ENCODE data around the gene DBI.

GRCh38 chr2:119371111-119371510, 4.3 kb downstream of the DBI start:
- TF ChIP-seq, protein P1, sequence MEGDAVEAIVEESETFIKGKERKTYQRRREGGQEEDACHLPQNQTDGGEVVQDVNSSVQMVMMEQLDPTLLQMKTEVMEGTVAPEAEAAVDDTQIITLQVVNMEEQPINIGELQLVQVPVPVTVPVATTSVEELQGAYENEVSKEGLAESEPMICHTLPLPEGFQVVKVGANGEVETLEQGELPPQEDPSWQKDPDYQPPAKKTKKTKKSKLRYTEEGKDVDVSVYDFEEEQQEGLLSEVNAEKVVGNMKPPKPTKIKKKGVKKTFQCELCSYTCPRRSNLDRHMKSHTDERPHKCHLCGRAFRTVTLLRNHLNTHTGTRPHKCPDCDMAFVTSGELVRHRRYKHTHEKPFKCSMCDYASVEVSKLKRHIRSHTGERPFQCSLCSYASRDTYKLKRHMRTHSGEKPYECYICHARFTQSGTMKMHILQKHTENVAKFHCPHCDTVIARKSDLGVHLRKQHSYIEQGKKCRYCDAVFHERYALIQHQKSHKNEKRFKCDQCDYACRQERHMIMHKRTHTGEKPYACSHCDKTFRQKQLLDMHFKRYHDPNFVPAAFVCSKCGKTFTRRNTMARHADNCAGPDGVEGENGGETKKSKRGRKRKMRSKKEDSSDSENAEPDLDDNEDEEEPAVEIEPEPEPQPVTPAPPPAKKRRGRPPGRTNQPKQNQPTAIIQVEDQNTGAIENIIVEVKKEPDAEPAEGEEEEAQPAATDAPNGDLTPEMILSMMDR (IDR thresholded peaks at IDR 0.05), result no peak
- TF ChIP-seq POLR2A (IDR thresholded peaks at IDR 0.05), result no peak

Measured in right lobe of liver (tissue), 4 donors.